BE2C (cell line): ENCODE results near the gene RBMS3.

Experiments
- DNase-seq: peaks from one replicate; pipeline ENCODE4 v3.0.0-alpha.2; 2020
- H3K27me3 ChIP-seq: fragments of 250-450 bp; sonication (Bioruptor Pico); 2 replicates; pipeline ENCODE4 v1.5.1; 2020; ENCODE audit warnings: mild to moderate bottlenecking
- H3K36me3 ChIP-seq: fragments of 250-450 bp; sonication (Bioruptor Pico); 2 replicates; pipeline ENCODE4 v1.5.1; 2020; ENCODE audit warnings: mild to moderate bottlenecking
- H3K4me1 ChIP-seq: fragments of 250-450 bp; sonication (Bioruptor Pico); 2 replicates; pipeline ENCODE4 v1.5.1; 2020
- H3K4me3 ChIP-seq: 2 replicates; pipeline ENCODE4 v1.5.1; 2011; ENCODE audit warnings: low read depth, low read length
- H3K9me3 ChIP-seq: fragments of 250-450 bp; sonication (Bioruptor Pico); 2 replicates; pipeline ENCODE4 v1.5.1; 2020
- TF ChIP-seq, protein P1 (sequence below): IDR thresholded peaks from 2 replicates; pipeline ENCODE4 v1.5.1; 2012; ENCODE audit warnings: mild to moderate bottlenecking, low read depth, low read length

Gene RBMS3

GRCh38 chr3:29694331-29694730 lies 413.5 kb downstream of the RBMS3 start:
- no peaks in the 10 kb centered on the region for H3K27me3 ChIP-seq
- H3K36me3 ChIP-seq = no peaks in the 10 kb centered on the region
- TF ChIP-seq, protein P1, sequence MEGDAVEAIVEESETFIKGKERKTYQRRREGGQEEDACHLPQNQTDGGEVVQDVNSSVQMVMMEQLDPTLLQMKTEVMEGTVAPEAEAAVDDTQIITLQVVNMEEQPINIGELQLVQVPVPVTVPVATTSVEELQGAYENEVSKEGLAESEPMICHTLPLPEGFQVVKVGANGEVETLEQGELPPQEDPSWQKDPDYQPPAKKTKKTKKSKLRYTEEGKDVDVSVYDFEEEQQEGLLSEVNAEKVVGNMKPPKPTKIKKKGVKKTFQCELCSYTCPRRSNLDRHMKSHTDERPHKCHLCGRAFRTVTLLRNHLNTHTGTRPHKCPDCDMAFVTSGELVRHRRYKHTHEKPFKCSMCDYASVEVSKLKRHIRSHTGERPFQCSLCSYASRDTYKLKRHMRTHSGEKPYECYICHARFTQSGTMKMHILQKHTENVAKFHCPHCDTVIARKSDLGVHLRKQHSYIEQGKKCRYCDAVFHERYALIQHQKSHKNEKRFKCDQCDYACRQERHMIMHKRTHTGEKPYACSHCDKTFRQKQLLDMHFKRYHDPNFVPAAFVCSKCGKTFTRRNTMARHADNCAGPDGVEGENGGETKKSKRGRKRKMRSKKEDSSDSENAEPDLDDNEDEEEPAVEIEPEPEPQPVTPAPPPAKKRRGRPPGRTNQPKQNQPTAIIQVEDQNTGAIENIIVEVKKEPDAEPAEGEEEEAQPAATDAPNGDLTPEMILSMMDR = no peak
- no peaks in the 10 kb centered on the region for H3K9me3 ChIP-seq
- no peaks in the 10 kb centered on the region for H3K4me1 ChIP-seq
- H3K4me3 ChIP-seq = no peak overlapping the region
- DNase-seq = no peak

GRCh38 chr3:29694783-29695182 lies 413.9 kb downstream of the RBMS3 start:
- no peak for DNase-seq
- Histone ChIP-seq H3K36me3 (no peaks in the 10 kb centered on the region), H3K27me3 (no peaks in the 10 kb centered on the region), H3K9me3 (no peaks in the 10 kb centered on the region), H3K4me1 (no peaks in the 10 kb centered on the region), H3K4me3 (no peak overlapping the region)
- TF ChIP-seq, protein P1 = no peak

GRCh38 chr3:29695201-29695600 lies 414.3 kb downstream of the RBMS3 start:
- no peak for DNase-seq
- H3K4me1 ChIP-seq = no peaks in the 10 kb centered on the region
- no peaks in the 10 kb centered on the region for H3K9me3 ChIP-seq
- H3K27me3 ChIP-seq = no peaks in the 10 kb centered on the region
- H3K36me3 ChIP-seq = no peaks in the 10 kb centered on the region
- TF ChIP-seq, protein P1 = no peak
- H3K4me3 ChIP-seq = no peak overlapping the region

DNA sequence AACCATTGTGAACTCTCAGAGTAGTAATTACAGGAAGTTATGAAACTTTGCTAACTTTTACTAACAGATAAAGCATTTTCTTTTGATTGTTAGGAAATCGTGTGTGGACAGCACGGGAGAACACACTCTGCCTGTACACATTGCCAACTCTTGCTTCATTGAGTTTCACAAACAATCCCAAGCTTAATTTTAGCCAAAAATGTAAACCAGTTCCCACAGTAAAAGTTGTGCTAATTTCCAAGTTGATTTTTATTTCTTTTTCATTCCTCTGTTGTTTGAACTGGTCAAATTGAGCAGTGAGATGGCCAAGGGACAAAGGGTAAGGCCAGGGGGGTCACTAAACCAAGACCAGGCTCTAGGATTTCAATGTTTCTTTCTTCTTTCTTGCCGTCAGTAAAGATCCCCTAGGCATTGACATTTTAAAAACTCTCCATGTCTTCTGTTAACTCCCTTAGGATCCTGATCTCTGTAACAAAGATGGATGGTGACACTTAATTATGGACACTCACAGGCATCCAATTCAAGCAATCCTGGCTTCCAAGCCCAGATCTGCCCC lies 414.9 kb downstream of the RBMS3 start:
- Histone ChIP-seq H3K4me1 (no peaks in the 10 kb centered on the region), H3K27me3 (no peaks in the 10 kb centered on the region), H3K36me3 (no peaks in the 10 kb centered on the region), H3K4me3 (no peak overlapping the region), H3K9me3 (no peaks in the 10 kb centered on the region)
- TF ChIP-seq, protein P1 = no peak
- no peak for DNase-seq

DNA sequence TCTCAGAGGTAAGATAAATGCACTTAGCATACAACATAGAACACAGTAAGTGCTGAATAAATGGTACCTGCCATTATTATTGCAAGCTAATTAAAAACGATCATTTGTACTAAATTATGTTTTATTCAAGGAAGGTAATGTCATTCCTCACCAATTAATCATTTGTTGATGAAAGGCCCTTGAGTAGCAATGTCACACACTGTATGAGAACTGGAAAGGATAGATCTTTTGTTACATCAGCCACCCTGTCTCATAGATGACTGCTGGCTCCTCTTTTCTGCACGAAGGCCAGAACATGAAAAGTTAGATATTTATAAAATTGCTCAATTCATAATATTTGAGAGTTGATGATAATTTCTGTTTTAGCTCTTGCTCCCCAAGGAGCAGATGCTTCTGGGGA lies 415.4 kb downstream of the RBMS3 start:
- Histone ChIP-seq H3K9me3 (no peaks in the 10 kb centered on the region), H3K27me3 (no peaks in the 10 kb centered on the region), H3K4me1 (no peaks in the 10 kb centered on the region), H3K36me3 (no peaks in the 10 kb centered on the region), H3K4me3 (no peak overlapping the region)
- no peak for DNase-seq
- TF ChIP-seq, protein P1 = no peak

DNA sequence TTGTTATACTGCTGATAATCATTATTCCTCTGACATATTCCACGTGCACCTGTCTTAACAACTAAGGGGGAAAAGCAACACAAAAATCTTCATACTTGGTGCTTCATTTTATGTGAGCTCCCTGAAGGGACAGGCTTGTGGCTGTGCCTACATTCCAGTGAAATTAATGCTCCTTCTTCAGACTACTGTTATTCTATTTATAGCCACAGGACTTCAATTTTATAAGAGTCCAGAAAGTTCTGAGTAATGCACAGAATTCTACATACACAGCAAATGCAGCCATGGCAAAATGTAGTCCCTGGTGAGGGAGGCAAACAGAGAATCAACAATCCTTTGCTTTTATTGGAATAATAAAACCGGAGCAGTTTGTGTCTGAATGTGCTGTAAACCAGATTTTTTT lies 417.1 kb downstream of the RBMS3 start:
- Histone ChIP-seq H3K4me3 (no peak overlapping the region), H3K9me3 (no peaks in the 10 kb centered on the region)

More for the DNA sequence above, 417.1 kb downstream of the RBMS3 start:
- DNase-seq = no peak
- TF ChIP-seq, protein P1 = no peak
- Histone ChIP-seq H3K4me1 (no peaks in the 10 kb centered on the region), H3K36me3 (0 out of 2 replicates have a peak, but pooled peaks cover 3% of the 10 kb centered on the region), H3K27me3 (no peaks in the 10 kb centered on the region)
